GM12801 (cell line): Measurements from ENCODE around the gene TTLL11.

Experiments
- TF ChIP-seq, protein P1 (sequence below): IDR thresholded peaks from one replicate; pipeline ENCODE4 v1.5.1; 2011; ENCODE audit warnings: control low read depth; ENCODE audit not compliant: insufficient read length; ENCODE audit errors: extremely low read depth

The TTLL11 gene

DNA sequence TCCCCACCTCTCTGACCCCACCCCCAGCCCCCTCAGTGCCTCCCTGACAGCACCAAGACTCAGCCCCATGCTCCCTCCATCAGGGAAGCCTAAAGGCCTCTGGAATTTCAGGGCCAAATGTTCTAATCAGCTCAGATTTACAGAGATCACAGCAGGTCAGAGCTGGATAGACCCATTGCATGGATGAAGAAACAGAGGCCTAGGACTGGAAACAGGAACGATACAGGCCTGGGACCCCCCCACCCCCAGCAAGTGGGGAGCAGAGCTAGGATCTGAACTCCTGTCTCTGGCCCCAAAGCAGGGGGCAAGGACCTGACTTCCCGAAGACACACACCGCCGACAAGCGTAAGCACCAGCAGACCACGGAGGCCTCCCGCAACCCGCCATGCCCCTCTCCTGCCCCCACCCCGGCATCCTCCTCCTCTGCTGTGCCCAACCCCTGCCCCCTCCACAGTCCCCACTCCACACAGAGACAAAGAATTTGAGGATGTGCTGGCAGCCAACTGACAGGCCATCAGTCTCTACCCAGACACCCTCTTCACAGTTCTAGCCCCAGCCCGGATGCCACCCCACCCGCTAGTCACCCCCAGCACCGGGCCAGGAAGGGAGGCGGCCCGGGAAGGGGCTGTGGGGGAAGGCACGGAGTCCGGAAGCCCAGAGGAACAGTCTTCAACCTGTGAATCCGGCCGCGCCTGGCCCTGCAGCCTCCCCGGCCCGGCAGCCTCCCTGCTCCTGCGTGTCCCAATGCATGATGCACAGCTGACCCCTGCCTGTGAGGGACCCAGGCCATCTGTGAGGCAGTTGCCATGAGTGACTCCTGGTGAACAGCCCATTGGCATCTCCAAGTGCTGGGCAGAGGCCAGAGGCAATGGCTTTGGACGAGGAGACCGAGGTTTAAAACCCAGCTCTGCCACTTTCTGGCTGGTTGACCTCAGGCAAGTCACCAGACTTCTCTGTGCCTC, 35.2 kb upstream of the TTLL11 start:
- TF ChIP-seq, protein P1, sequence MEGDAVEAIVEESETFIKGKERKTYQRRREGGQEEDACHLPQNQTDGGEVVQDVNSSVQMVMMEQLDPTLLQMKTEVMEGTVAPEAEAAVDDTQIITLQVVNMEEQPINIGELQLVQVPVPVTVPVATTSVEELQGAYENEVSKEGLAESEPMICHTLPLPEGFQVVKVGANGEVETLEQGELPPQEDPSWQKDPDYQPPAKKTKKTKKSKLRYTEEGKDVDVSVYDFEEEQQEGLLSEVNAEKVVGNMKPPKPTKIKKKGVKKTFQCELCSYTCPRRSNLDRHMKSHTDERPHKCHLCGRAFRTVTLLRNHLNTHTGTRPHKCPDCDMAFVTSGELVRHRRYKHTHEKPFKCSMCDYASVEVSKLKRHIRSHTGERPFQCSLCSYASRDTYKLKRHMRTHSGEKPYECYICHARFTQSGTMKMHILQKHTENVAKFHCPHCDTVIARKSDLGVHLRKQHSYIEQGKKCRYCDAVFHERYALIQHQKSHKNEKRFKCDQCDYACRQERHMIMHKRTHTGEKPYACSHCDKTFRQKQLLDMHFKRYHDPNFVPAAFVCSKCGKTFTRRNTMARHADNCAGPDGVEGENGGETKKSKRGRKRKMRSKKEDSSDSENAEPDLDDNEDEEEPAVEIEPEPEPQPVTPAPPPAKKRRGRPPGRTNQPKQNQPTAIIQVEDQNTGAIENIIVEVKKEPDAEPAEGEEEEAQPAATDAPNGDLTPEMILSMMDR, result no peak

DNA sequence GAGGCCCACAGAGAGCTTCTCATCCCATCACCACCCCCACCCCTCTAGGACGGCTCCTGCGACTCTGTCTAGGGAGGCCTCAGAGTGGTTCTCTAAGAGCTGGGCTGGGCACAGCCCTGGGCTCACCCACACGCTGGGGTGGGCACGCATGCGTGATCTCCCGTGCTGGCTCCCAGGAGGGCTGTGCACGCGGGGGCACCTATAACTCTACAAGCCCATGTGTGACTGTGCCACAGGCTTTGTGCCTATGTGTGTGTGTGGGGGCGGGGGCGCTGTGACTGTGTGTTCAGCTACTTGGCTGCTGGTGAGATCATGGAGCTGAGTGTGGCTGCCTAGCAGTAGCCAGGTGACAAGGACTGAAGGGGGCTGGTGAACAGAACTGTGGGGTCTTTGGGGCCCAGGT, 34.3 kb upstream of the TTLL11 start:
- TF ChIP-seq, protein P1, result no peak

DNA sequence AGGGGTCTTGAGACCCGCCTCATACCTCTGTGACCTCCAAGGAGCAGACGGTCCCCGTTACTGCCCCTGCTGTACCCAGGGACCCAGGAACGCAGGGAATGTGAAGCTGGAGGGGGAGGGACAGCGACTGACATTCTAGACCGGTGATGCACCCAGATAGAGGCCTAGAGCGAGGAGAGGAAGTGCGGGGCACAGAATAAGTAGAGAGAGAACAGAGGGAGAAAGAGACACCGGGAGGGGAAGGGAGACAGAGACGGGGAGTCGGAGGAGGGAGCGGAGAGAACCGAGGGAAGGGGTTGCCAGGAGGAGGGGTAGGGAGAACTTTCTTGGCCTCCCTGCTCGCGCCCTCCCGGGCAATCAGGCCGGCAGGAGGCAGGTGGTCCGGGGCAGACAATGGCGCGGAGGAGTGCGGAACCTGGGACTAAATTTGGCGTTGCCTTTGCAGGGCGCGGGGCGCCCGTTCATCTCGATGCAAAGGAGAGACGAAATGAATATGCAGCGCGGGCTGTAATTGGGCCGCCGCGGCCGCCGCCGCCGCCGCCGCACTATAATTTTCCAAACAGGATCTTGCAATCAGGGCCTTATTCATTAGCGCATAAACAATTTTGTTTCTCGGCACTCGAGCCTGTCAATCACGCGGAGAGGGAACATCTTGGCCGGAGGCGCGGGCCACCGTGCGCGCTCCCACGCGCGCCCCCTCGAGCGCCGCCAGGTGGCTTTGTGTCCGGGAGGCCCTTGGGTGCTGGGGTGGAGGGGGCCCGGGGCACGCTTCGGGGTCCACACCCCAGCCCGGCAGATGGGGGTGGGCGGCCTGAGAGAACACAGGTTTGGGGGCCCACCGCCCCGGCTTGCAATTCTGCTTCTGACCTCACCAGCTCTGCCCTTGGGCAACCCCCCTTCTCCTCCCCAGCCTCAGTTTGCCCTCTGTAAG, 33.5 kb upstream of the TTLL11 start:
- TF ChIP-seq, protein P1, result no peak

DNA sequence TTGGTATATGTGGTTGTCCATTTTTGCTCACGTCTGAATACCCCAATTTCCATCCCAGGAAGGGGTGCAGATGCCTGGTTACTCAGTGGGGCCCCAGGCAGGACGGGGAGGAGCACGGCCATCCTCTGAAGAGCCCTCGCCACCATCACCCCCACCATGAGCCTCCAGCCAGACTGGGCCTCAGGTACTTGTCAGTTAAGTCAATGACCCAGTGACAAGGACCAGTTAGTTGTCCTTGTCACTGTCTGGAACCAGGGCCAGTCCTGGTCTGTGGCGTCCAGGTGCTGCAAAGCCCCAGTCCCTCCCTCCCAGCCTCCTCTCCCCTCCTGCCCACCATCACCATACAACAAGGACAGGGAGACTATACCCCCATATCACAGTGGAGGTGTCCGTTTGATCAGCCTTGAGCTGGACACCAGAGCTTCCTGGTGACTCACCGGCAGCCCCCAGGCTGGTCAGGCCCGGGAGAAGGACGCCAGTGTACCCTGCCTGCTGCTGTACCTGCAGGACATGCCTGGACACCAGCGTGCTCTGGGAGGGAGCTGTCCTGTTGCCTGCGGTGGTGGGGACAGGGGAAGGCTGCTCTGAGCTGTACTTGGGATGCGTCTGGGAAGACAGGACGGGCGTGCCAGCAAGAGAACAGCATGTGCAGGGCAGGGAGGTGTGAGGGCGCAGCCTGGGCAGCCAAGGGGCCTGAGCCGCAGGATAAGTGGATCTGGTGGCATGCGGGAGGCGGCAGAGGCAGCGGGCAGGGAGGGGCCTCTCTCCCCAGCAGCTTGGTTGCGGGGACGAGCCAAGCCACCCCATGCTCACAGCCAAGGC, 32.6 kb upstream of the TTLL11 start:
- TF ChIP-seq, protein P1, result no peak

DNA sequence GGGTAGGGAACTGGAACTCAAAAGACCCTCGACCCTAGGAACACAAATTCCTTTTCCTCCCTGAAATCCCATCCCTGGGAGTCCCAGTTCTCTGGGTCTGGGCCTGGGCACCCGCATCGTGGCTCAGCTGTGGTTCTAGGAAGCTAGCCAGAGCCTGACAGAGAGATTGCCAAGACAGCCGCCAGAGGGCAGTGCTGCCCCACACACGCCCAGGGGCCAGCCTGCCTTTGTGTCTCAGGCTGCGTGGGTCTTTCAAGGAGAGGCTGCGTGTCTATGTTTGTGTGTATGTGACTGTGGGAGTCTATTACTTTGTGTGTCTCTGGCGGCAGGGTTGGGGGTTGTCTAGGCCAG, 32.0 kb upstream of the TTLL11 start:
- TF ChIP-seq, protein P1, result peak; percentile 34

DNA sequence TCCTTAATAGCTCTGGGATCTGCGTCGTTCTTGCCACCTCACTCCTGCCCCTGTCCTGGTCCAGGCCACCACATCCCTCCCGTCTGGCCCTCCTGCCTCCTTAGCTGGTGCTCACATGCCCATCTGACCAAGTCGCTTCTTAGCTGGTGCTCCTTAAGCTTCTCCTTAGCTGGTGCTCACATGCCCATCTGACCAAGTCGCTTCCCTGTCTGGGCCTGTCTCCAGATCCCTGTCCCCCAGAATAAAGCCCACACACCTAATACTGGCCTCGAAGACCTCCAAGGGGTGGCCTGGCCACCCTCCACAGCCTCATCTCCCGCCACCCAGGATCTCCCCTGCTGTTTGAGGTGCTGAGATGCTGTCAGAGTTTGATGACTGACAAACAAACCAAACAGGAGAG, 31.4 kb upstream of the TTLL11 start:
- TF ChIP-seq, protein P1, result no peak
